Occipital lobe (tissue), 1 donor: ENCODE measurements around the gene CMKLR1. TPM values are rescaled to one million over a fixed set of nuclear protein-coding genes. Genes with fewer than 3 reads are reported as not detected.

ENCODE experiments used
- total RNA-seq: library from RNA; depleted of rRNA; stranded (reverse); fragments of >200 nt; gene quantifications from one replicate; pipeline ENCODE4 v1.2.3, GENCODE V29; 2014

The CMKLR1 gene
- total RNA-seq, 1 donor from 2014 or later, result 1.7 TPM

Other genes with a start within 250 kb of the CMKLR1 start
- 3.3 TPM for gene WSCD2, start 210.0 kb downstream of the CMKLR1 start, total RNA-seq
- gene FICD, start 176.0 kb upstream of the CMKLR1 start, total RNA-seq, result 5.0 TPM
- gene SART3, start 221.9 kb upstream of the CMKLR1 start, total RNA-seq, result 66.0 TPM
- gene ISCU, start 223.3 kb upstream of the CMKLR1 start, total RNA-seq, result 36.2 TPM